Gastroesophageal sphincter (tissue), 4 donors: Measurements from ENCODE around the gene KRT8. TPM values are rescaled to one million over a fixed set of nuclear protein-coding genes. Genes with fewer than 3 reads are reported as not detected.

ENCODE experiments used
- ATAC-seq: fragments of 150-250 bp; one replicate; pipeline ENCODE4 v1.9.1; 2016; ENCODE audit warnings: mild to moderate bottlenecking, moderate library complexity
- H3K27ac ChIP-seq, 4 donors: fragments of 200-600 bp; sonication (generic) in 3 of 4; 1 replicate in 3 of 4; 2 replicates in 1 of 4; pipeline ENCODE4 v1.5.1; 2016 to 2019
- H3K27me3 ChIP-seq: fragments of 200-600 bp; sonication (generic); one replicate; pipeline ENCODE4 v1.5.1; 2019
- H3K36me3 ChIP-seq, 2 donors: fragments of 200-600 bp; sonication (generic); one replicate each; pipeline ENCODE4 v1.5.1; 2019; ENCODE audit warnings: control low read depth in 1 of 2
- H3K4me1 ChIP-seq, 3 donors: fragments of 200-600 bp; sonication (generic); 1 replicate in 2 of 3; 2 replicates in 1 of 3; pipeline ENCODE4 v1.5.1; 2016 to 2019; ENCODE audit warnings: control low read depth in 2 of 3
- H3K4me3 ChIP-seq, 2 donors: fragments of 200-600 bp; sonication (generic); one replicate each; pipeline ENCODE4 v1.5.1; 2019; ENCODE audit warnings: mild to moderate bottlenecking in 1 of 2, moderate library complexity in 1 of 2
- H3K9me3 ChIP-seq, 3 donors: fragments of 200-600 bp; sonication (generic); one replicate each; pipeline ENCODE4 v1.5.1; 2017 to 2019; ENCODE audit warnings: control low read depth in 2 of 3
- CTCF ChIP-seq, 4 experiments: fragments of 200-600 bp in 2 of 4; fragments of 450-650 bp in 2 of 4; sonication (generic) in 1 of 4; IDR thresholded peaks; one replicate each; pipeline ENCODE4 v1.5.1; 2017 to 2019; ENCODE audit warnings: antibody characterized with exemption in 4 of 4, mild to moderate bottlenecking in 2 of 4, moderate library complexity in 2 of 4
- EP300 ChIP-seq: sonication (generic); formaldehyde crosslinking; IDR thresholded peaks from one replicate; pipeline ENCODE4 v1.6.1; 2017; ENCODE audit warnings: antibody characterized with exemption, mild to moderate bottlenecking
- POLR2A ChIP-seq, 2 donors: fragments of 450-650 bp; IDR thresholded peaks; one replicate each; pipeline ENCODE4 v1.6.1; 2017; ENCODE audit warnings: antibody characterized with exemption in 2 of 2, mild to moderate bottlenecking in 2 of 2, moderate library complexity in 1 of 2
- POLR2AphosphoS5 ChIP-seq: sonication (generic); formaldehyde crosslinking; IDR thresholded peaks from one replicate; pipeline ENCODE4 v1.6.1; 2017; ENCODE audit warnings: antibody characterized with exemption
- WGBS, 2 donors: methylation state at CpG; one replicate each; pipeline ENCODE4 v1.1.5; 2018; ENCODE audit warnings: low coverage in 1 of 2; 5-methylcytosine and 5-hydroxymethylcytosine counted together
- total RNA-seq, 4 donors: library from RNA; depleted of rRNA; stranded (reverse); fragments of >200 nt; gene quantifications; one replicate each; pipeline ENCODE4 v1.1.0, GENCODE V29; 2016

The KRT8 gene
- total RNA-seq, 4 donors from 2014 or later: 72.0 to 565 (median 255) TPM

- WGBS, 2 donors: 79 to 83% methylated on average over 2 to 5 of the region's 5 CpGs
- TF ChIP-seq CTCF (IDR thresholded peaks at IDR 0.05): no peak
- TF ChIP-seq POLR2AphosphoS5: no peak
- no peak for TF ChIP-seq EP300
- no peak for TF ChIP-seq POLR2A (IDR thresholded peaks at IDR 0.05)
- no peak overlapping the region for H3K27ac ChIP-seq
- no peaks in the 10 kb centered on the region for H3K36me3 ChIP-seq
- H3K27me3 ChIP-seq: no peaks in the 10 kb centered on the region
- H3K4me1 ChIP-seq: peaks cover 0 to 16% (median 6%) of the 10 kb centered on the region in 3 donors
- H3K9me3 ChIP-seq: no peaks in the 10 kb centered on the region
- H3K4me3 ChIP-seq: no peak overlapping the region
- no peak for ATAC-seq
These were observed 37.7 kb downstream of the KRT8 start for GRCh38 chr12:52867152-52867551.

GRCh38 chr12:52865090-52865944 is 39.6 kb downstream of the KRT8 start:
- Histone ChIP-seq H3K4me1 (peaks cover 0 to 5% (median 0%) of the 10 kb centered on the region in 3 donors), H3K9me3 (no peaks in the 10 kb centered on the region), H3K27ac (no peak overlapping the region), H3K4me3 (no peak overlapping the region), H3K36me3 (no peaks in the 10 kb centered on the region), H3K27me3 (no peaks in the 10 kb centered on the region)
- WGBS, 2 donors: 0 to 90% methylated on average over 1 to 2 of the region's 10 CpGs
- ATAC-seq: peak; percentile 67
- TF ChIP-seq POLR2AphosphoS5 (no peak), POLR2A (IDR thresholded peaks at IDR 0.05) (no peak), CTCF (IDR thresholded peaks at IDR 0.05) (peak in 3 of 4 experiments; percentile 60 to 83 (median 71)), EP300 (no peak)

GRCh38 chr12:52862023-52862422 is 42.9 kb downstream of the KRT8 start:
- Histone ChIP-seq H3K36me3 (no peaks in the 10 kb centered on the region), H3K4me3 (no peak overlapping the region), H3K27me3 (no peaks in the 10 kb centered on the region), H3K27ac (no peak overlapping the region), H3K4me1 (peaks cover 0 to 8% (median 0%) of the 10 kb centered on the region in 3 donors), H3K9me3 (no peaks in the 10 kb centered on the region)
- no peak for ATAC-seq
- WGBS, 2 donors: no CpG with 5 or more reads among the region's 2 CpGs
- TF ChIP-seq CTCF (IDR thresholded peaks at IDR 0.05) (no peak), POLR2A (IDR thresholded peaks at IDR 0.05) (no peak)

GRCh38 chr12:52861511-52861910 is 43.4 kb downstream of the KRT8 start:
- 86% methylated on average over 7 of the region's 7 CpGs; no CpG with 5 or more reads in 1 of the 2 donors for WGBS, 2 donors
- peaks cover 0 to 8% (median 0%) of the 10 kb centered on the region in 3 donors for H3K4me1 ChIP-seq
- ATAC-seq: no peak
- no peak overlapping the region for H3K27ac ChIP-seq
- H3K4me3 ChIP-seq: no peak overlapping the region
- no peaks in the 10 kb centered on the region for H3K36me3 ChIP-seq
- no peaks in the 10 kb centered on the region for H3K27me3 ChIP-seq
- no peaks in the 10 kb centered on the region for H3K9me3 ChIP-seq
- TF ChIP-seq POLR2A (IDR thresholded peaks at IDR 0.05) (no peak), EP300 (no peak), CTCF (IDR thresholded peaks at IDR 0.05) (no peak), POLR2AphosphoS5 (no peak)
